Measurements from ENCODE around the gene RANBP9.
A peak's percentile ranks its signal among the peaks of the same experiment; 100 is the strongest.

RANBP9 gene

GRCh38 chr6:13604546-13605416 is 106.9 kb downstream of the RANBP9 start:
- DNase-seq (ENCODE audit: low read depth, low spot score) = no peak

- DNase-seq (ENCODE audit: low read depth, low spot score) = no peak
These were observed 107.5 kb downstream of the RANBP9 start for GRCh38 chr6:13604135-13604534.

GRCh38 chr6:13600036-13600435 is 111.6 kb downstream of the RANBP9 start:
- DNase-seq (ENCODE audit: low read depth, low spot score) = no peak

GRCh38 chr6:13597073-13597472 is 114.6 kb downstream of the RANBP9 start:
- DNase-seq (ENCODE audit: low read depth, low spot score) = no peak

- DNase-seq (ENCODE audit: low read depth, low spot score) = no peak
These were observed 117.9 kb downstream of the RANBP9 start for GRCh38 chr6:13593720-13594119.

GRCh38 chr6:13593103-13593502 is 118.5 kb downstream of the RANBP9 start:
- DNase-seq (ENCODE audit: low read depth, low spot score) = no peak

- DNase-seq (ENCODE audit: low read depth, low spot score) = no peak
These were observed 120.3 kb downstream of the RANBP9 start for GRCh38 chr6:13591205-13591921.

- DNase-seq (ENCODE audit: low read depth, low spot score) = no peak
These were observed 121.0 kb downstream of the RANBP9 start for GRCh38 chr6:13590574-13591153.

GRCh38 chr6:13589801-13590200 is 121.8 kb downstream of the RANBP9 start:
- no peak for DNase-seq (ENCODE audit: low read depth, low spot score)

GRCh38 chr6:13586603-13587542 is 124.8 kb downstream of the RANBP9 start:
- no peak for DNase-seq (ENCODE audit: low read depth, low spot score)

GRCh38 chr6:13581700-13582229 is 129.9 kb downstream of the RANBP9 start:
- no peak for DNase-seq (ENCODE audit: low read depth, low spot score)

GRCh38 chr6:13579911-13580310 is 131.7 kb downstream of the RANBP9 start:
- no peak for DNase-seq (ENCODE audit: low read depth, low spot score)

- no peak for DNase-seq (ENCODE audit: low read depth, low spot score)
These were observed 133.7 kb downstream of the RANBP9 start for GRCh38 chr6:13577926-13578325.

GRCh38 chr6:13576017-13576416 is 135.6 kb downstream of the RANBP9 start:
- no peak for DNase-seq (ENCODE audit: low read depth, low spot score)

- DNase-seq (ENCODE audit: low read depth, low spot score) = no peak
These were observed 136.3 kb downstream of the RANBP9 start for GRCh38 chr6:13575377-13575775.

GRCh38 chr6:13574571-13575376 is 136.9 kb downstream of the RANBP9 start, which contains the start of gene SIRT5:
Gene SIRT5, plus strand, starts transcription at chr6:13574601. Its CDS starts 9,510 bp downstream, at chr6:13584111.
- peak; percentile 70 for DNase-seq (ENCODE audit: low read depth, low spot score)

- peak; percentile 85 for DNase-seq (ENCODE audit: low read depth, low spot score)
These were observed 137.5 kb downstream of the RANBP9 start for GRCh38 chr6:13574149-13574570.

GRCh38 chr6:13573669-13574110 is 137.9 kb downstream of the RANBP9 start:
- DNase-seq (ENCODE audit: low read depth, low spot score) = no peak

GRCh38 chr6:13572951-13573654 is 138.5 kb downstream of the RANBP9 start:
- no peak for DNase-seq (ENCODE audit: low read depth, low spot score)

All from iPS DF 19.7 (cell line).